H1 (cell line): ENCODE data around the gene CLEC18B. TPM values are rescaled to one million over a fixed set of nuclear protein-coding genes. Genes with fewer than 3 reads are reported as not detected.

Experiments
- CTCF ChIA-PET: fragments of 300-600 bp; sonication (Branson Sonifier 250); formaldehyde crosslinking; loops from one replicate; lab custom pipeline; 2021; ENCODE audit not compliant: partially characterized antibody; lab: Charles Lee
- POLR2A ChIA-PET: fragments of 300-600 bp; sonication (Branson Sonifier 250); formaldehyde crosslinking; loops from one replicate; lab custom pipeline; 2021; ENCODE audit warnings: inconsistent platforms; ENCODE audit not compliant: partially characterized antibody; lab: Charles Lee
- DNase-seq, 2 experiments: peaks; one replicate each; pipeline versions ENCODE4 v3.0.0 to v3.0.0-alpha.2; 2010 to 2022; ENCODE audit warnings: low spot score in 2 of 2, low read depth in 1 of 2, mixed read lengths in 1 of 2
- FAIRE-seq: peaks from 2 replicates; lab custom pipeline; 2011; peaks lifted over from hg19 to GRCh38; lab: Jason Lieb, UNC
- H2AFZ ChIP-seq: 2 replicates; pipeline ENCODE4 v1.8.1; 2012; ENCODE audit warnings: low read length, inconsistent platforms
- H2AK5ac ChIP-seq: 2 replicates; pipeline ENCODE4 v1.6.1; 2013; ENCODE audit warnings: low read depth, low read length
- H2BK120ac ChIP-seq: replicated peaks from 2 replicates; pipeline ENCODE3; 2013; ENCODE audit warnings: low read depth, low read length, inconsistent platforms
- H2BK12ac ChIP-seq: 2 replicates; pipeline ENCODE4 v1.6.1; 2013; ENCODE audit warnings: low read depth, low read length
- H2BK15ac ChIP-seq: 2 replicates; pipeline ENCODE4 v1.6.1; 2013; ENCODE audit warnings: low read length
- H2BK20ac ChIP-seq: 2 replicates; pipeline ENCODE4 v1.6.1; 2013; ENCODE audit warnings: low read length
- H2BK5ac ChIP-seq: 2 replicates; pipeline ENCODE4 v1.6.1; 2013; ENCODE audit warnings: low read depth, low read length
- H3K14ac ChIP-seq: 2 replicates; pipeline ENCODE4 v1.6.1; 2013; ENCODE audit warnings: inconsistent platforms; ENCODE audit not compliant: insufficient read length
- H3K18ac ChIP-seq: 2 replicates; pipeline ENCODE4 v1.6.1; 2013; ENCODE audit warnings: low read length; ENCODE audit errors: extremely low read depth
- H3K23ac ChIP-seq: 2 replicates; pipeline ENCODE4 v1.6.1; 2013; ENCODE audit warnings: inconsistent platforms; ENCODE audit not compliant: insufficient read length
- H3K23me2 ChIP-seq: 2 replicates; pipeline ENCODE4 v1.6.1; 2013; ENCODE audit warnings: low read depth, low read length
- H3K27ac ChIP-seq: 2 replicates; pipeline ENCODE4 v1.6.1; 2011; ENCODE audit warnings: low read depth, low read length, inconsistent platforms
- H3K27me3 ChIP-seq, 4 experiments: replicated peaks in 1 of 4; 1 replicate in 1 of 4; 2 replicates in 3 of 4; pipeline versions ENCODE4 v1.6.1 to v1.8.1; 2011 to 2013; ENCODE audit warnings: low read length in 3 of 4, mild to moderate bottlenecking in 3 of 4, inconsistent platforms in 2 of 4, mixed read lengths in 2 of 4, moderate library complexity in 1 of 4; ENCODE audit not compliant: control insufficient read depth in 3 of 4, insufficient read depth in 3 of 4; ENCODE audit errors: extremely low read depth in 1 of 4
- H3K36me3 ChIP-seq, 4 experiments: 2 replicates each; pipeline versions ENCODE4 v1.6.1 to v1.8.1; 2011 to 2013; ENCODE audit warnings: mild to moderate bottlenecking in 4 of 4, low read length in 3 of 4, moderate library complexity in 2 of 4, control low read depth in 1 of 4, inconsistent platforms in 1 of 4; ENCODE audit not compliant: insufficient read depth in 4 of 4, control insufficient read depth in 2 of 4
- H3K4ac ChIP-seq: replicated peaks from 2 replicates; pipeline ENCODE3; 2013; ENCODE audit warnings: low read length, low read depth, mixed read lengths, inconsistent platforms; ENCODE audit not compliant: insufficient read length
- H3K4me1 ChIP-seq, 4 experiments: replicated peaks in 1 of 4; 1 replicate in 1 of 4; 2 replicates in 3 of 4; pipeline versions ENCODE4 v1.6.1 to v1.8.1; 2011 to 2013; ENCODE audit warnings: low read length in 3 of 4, inconsistent platforms in 2 of 4, mixed read lengths in 1 of 4; ENCODE audit not compliant: insufficient read depth in 4 of 4, control insufficient read depth in 3 of 4
- H3K4me2 ChIP-seq, 2 experiments: 2 replicates each; pipeline versions ENCODE4 v1.6.1 to v1.8.1; 2011 to 2013; ENCODE audit warnings: low read depth in 2 of 2, low read length in 2 of 2, control low read depth in 1 of 2, inconsistent platforms in 1 of 2, mild to moderate bottlenecking in 1 of 2; ENCODE audit not compliant: insufficient read depth in 1 of 2
- H3K4me3 ChIP-seq, 4 experiments: fragments of 200-600, 300-600 bp in 1 of 4; sonication (generic), shearing (Covaris generic), sonication (Bioruptor Twin) in 1 of 4; 2 replicates each; pipeline versions ENCODE4 v1.5.1 to v1.8.1; 2011 to 2016; ENCODE audit warnings: low read length in 4 of 4, low read depth in 3 of 4, control low read depth in 2 of 4, inconsistent platforms in 2 of 4, mild to moderate bottlenecking in 2 of 4, mixed read lengths in 1 of 4, moderate library complexity in 1 of 4; ENCODE audit not compliant: insufficient read depth in 2 of 4; ENCODE audit errors: extremely low read depth in 1 of 4
- H3K56ac ChIP-seq: replicated peaks from 2 replicates; pipeline ENCODE3; 2013; ENCODE audit warnings: low read depth, mild to moderate bottlenecking, mixed read lengths, low read length, inconsistent platforms; ENCODE audit not compliant: insufficient read length
- H3K79me1 ChIP-seq: 2 replicates; pipeline ENCODE4 v1.6.1; 2013; ENCODE audit warnings: low read depth, low read length, control low read depth
- H3K79me2 ChIP-seq, 2 experiments: 2 replicates each; pipeline versions ENCODE4 v1.6.1 to v1.8.1; 2012 to 2013; ENCODE audit warnings: low read length in 2 of 2, mild to moderate bottlenecking in 2 of 2, inconsistent platforms in 1 of 2; ENCODE audit not compliant: insufficient read depth in 2 of 2, control insufficient read depth in 1 of 2
- H3K9ac ChIP-seq, 4 experiments: replicated peaks in 1 of 4; 1 replicate in 1 of 4; 2 replicates in 3 of 4; pipeline versions ENCODE4 v1.6.1 to v1.8.1; 2011 to 2013; ENCODE audit warnings: low read depth in 3 of 4, low read length in 3 of 4, control low read depth in 2 of 4, mild to moderate bottlenecking in 2 of 4, moderate library complexity in 2 of 4, inconsistent platforms in 1 of 4; ENCODE audit errors: extremely low read depth in 1 of 4
- H3K9me3 ChIP-seq, 2 experiments: 2 replicates each; pipeline versions ENCODE4 v1.6.1 to v1.8.1; 2012 to 2013; ENCODE audit warnings: mild to moderate bottlenecking in 2 of 2, moderate library complexity in 2 of 2, control low read depth in 1 of 2, inconsistent platforms in 1 of 2, low read depth in 1 of 2, low read length in 1 of 2, mixed read lengths in 1 of 2; ENCODE audit not compliant: insufficient read depth in 2 of 2
- H4K20me1 ChIP-seq, 2 experiments: replicated peaks in 1 of 2; 2 replicates each; pipeline versions ENCODE3 to v1.8.1; 2011 to 2013; ENCODE audit warnings: inconsistent platforms in 2 of 2, low read length in 2 of 2, mild to moderate bottlenecking in 1 of 2; ENCODE audit not compliant: insufficient read depth in 2 of 2, control insufficient read depth in 1 of 2
- H4K5ac ChIP-seq: 2 replicates; pipeline ENCODE4 v1.6.1; 2013; ENCODE audit warnings: low read length, low read depth, mixed read lengths, inconsistent platforms; ENCODE audit not compliant: insufficient read length
- H4K8ac ChIP-seq: 2 replicates; pipeline ENCODE4 v1.8.0; 2013; ENCODE audit warnings: mild to moderate bottlenecking, moderate library complexity, low read length, inconsistent platforms; ENCODE audit not compliant: insufficient read depth; ENCODE audit errors: extremely low read depth
- H4K91ac ChIP-seq: replicated peaks from 2 replicates; pipeline ENCODE3; 2013; ENCODE audit warnings: low read length, mixed read lengths, inconsistent platforms; ENCODE audit not compliant: insufficient read length
- CTCF ChIP-seq, 3 experiments: IDR thresholded peaks; 1 replicate in 2 of 3; 2 replicates in 1 of 3; pipeline versions ENCODE4 v1.5.1 to v1.6.1; 2011; ENCODE audit warnings: low read length in 3 of 3, mild to moderate bottlenecking in 3 of 3, inconsistent platforms in 2 of 3, low read depth in 1 of 3, moderate library complexity in 1 of 3; ENCODE audit not compliant: insufficient read depth in 1 of 3; ENCODE audit errors: control extremely low read depth in 1 of 3
- SP1 ChIP-seq: IDR thresholded peaks from 2 replicates; pipeline ENCODE4 v1.6.1; 2011; ENCODE audit warnings: low read depth, low read length
- WGBS, 2 experiments: shearing (Covaris generic) in 1 of 2; methylation state at CpG; one replicate each; pipeline versions ENCODE4 v1.1.6 to v1.1.7; 2013 to 2015; ENCODE audit warnings: low lambda C conversion rate in 2 of 2, mixed read lengths in 2 of 2, inconsistent platforms in 1 of 2, low coverage in 1 of 2, missing lambda C conversion rate in 1 of 2; ENCODE audit not compliant: insufficient replicate concordance in 2 of 2, insufficient coverage in 1 of 2, insufficient read length in 1 of 2; ENCODE audit errors: extremely low coverage in 1 of 2, missing lambda C conversion rate in 1 of 2; 5-methylcytosine and 5-hydroxymethylcytosine counted together
- polyA plus RNA-seq, 7 experiments: library from polyadenylated mRNA; depleted of rRNA in 3 of 7; stranded (reverse) in 5 of 7; unstranded in 2 of 7; fragments of >200 nt in 5 of 7; fragments of 200-250 nt in 2 of 7; gene quantifications; 1 replicate in 5 of 7; 2 replicates in 1 of 7; 4 replicates in 1 of 7; pipeline versions ENCODE4 v1.2.1 to v1.2.3, GENCODE V29; 2011 to 2013; ENCODE audit warnings: missing spikeins in 2 of 7, mixed read lengths in 2 of 7
- total RNA-seq: library from RNA; stranded (reverse); fragmentation: NEBNext Ultra II Directional; extraction: Animal tissue kit (Norgen Biotek cat#: 25700); gene quantifications from 2 replicates; pipeline ENCODE4 v1.2.1, GENCODE V29; 2021

The CLEC18B gene
- total and polyA plus RNA-seq, 2 of the 8 experiments (the other 6 are each of a cell fraction or from before 2014, with no cell fraction given), result 0.11 TPM; not detected in 1

- CTCF ChIA-PET, result interaction anchor here (1.1 to 2.8 kb wide), 2 partner anchors 9 to 155 kb away, joined by 3 to 12 read pairs; no protein-coding TSS in a partner anchor
- Histone ChIP-seq H3K4me1 (no peaks in the 10 kb centered on the region), H2BK15ac (no peak overlapping the region), H3K27me3 (no peaks in the 10 kb centered on the region), H4K91ac (no peak overlapping the region), H3K56ac (no peak overlapping the region), H3K79me2 (no peaks in the 10 kb centered on the region), H3K27ac (no peak overlapping the region), H3K23me2 (no peaks in the 10 kb centered on the region), H3K36me3 (peaks cover 23 to 72% (median 61%) of the 10 kb centered on the region in 4 experiments), H4K20me1 (no peaks in the 10 kb centered on the region), H3K79me1 (no peaks in the 10 kb centered on the region), H3K4ac (no peak overlapping the region), H3K23ac (no peak overlapping the region), H3K9me3 (no peaks in the 10 kb centered on the region), H3K4me2 (no peak overlapping the region), H2AFZ (no peak overlapping the region), H4K5ac (no peak overlapping the region), H3K18ac (no peak overlapping the region), H2AK5ac (no peak overlapping the region), H3K4me3 (no peak overlapping the region), H2BK120ac (no peak overlapping the region), H2BK12ac (no peak overlapping the region), H2BK5ac (no peak overlapping the region), H2BK20ac (no peak overlapping the region), H4K8ac (no peak overlapping the region), H3K9ac (no peak overlapping the region), H3K14ac (no peak overlapping the region)
- DNase-seq, result no peak
- WGBS, 2 experiments, result 93% methylated on average over 5 of the region's 6 CpGs; no CpG with 5 or more reads in 1 of the 2 experiments
- POLR2A ChIA-PET, result no interaction called here
- FAIRE-seq, result no peak
- no peak for TF ChIP-seq SP1
- peak in 1 of 3 experiments; percentile 6; a peak in 1 of 4 replicates for TF ChIP-seq CTCF (IDR thresholded peaks at IDR 0.05; ENCODE audit: control extremely low read depth in 1 of 3, insufficient read depth in 1 of 3, low read depth in 1 of 3, low read length in 3 of 3)
These were observed 48.7 kb upstream of the CLEC18B start for GRCh38 chr16:74469946-74470478.
